Esophagus muscularis mucosa (tissue), 4 donors: ENCODE data around the gene SYN1.

Source experiments
- EP300 ChIP-seq: sonication (generic); formaldehyde crosslinking; IDR thresholded peaks from one replicate; pipeline ENCODE4 v1.6.1; 2017; ENCODE audit warnings: antibody characterized with exemption
- POLR2AphosphoS5 ChIP-seq, 2 donors: sonication (generic); formaldehyde crosslinking; IDR thresholded peaks; one replicate each; pipeline ENCODE4 v1.6.1; 2017; ENCODE audit warnings: antibody characterized with exemption in 2 of 2
- TF ChIP-seq, protein P1 (sequence below), 3 experiments: fragments of 200-600 bp in 2 of 3; fragments of 450-650 bp in 1 of 3; sonication (generic) in 2 of 3; IDR thresholded peaks; one replicate each; pipeline ENCODE4 v1.5.1; 2017 to 2019; ENCODE audit warnings: antibody characterized with exemption in 3 of 3, mild to moderate bottlenecking in 2 of 3, moderate library complexity in 1 of 3

DNA sequence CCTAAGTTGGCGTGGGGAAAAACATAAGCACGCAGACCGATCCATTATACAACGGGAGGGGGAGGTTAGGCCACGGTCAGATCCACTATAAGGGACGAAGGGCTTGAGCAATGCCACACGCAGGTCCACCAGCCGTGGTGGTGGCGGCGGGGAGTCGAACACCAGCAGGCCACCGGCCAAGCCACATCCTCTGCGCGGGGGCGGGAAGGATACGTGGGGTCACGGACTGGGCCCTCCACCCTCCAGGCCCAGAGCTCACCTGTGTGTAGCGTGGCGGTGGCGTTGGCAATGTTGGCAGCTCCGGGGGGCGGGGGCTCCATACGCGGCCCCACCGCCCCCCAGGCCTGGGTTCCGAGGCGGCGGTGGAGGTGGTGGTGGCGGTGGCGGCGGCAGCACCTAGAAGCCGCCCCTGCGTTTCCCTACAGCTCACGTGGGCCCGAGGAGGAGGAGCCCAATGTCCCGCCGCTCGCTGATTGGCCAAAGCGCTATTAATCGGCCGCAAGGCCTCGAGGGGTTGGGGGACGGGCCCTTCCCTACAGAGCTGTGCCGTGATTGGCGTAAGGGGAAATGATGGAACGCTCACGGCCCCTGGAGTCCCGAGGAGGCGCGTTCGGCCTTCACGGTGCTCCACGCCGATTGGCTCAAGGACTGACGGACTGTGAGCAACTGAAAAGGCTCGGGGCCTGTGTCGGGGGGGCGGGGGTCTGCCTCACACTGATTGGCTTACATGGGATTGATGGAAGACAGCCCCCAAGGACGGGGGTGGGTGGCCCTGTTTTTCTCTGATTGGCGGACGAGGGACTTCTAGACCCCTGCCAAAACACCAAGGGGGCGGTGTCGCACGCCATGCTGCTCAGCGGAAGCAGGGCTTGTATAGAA is 30.7 kb upstream of the SYN1 start, which contains the start of gene ELK1:
- TF ChIP-seq, protein P1, sequence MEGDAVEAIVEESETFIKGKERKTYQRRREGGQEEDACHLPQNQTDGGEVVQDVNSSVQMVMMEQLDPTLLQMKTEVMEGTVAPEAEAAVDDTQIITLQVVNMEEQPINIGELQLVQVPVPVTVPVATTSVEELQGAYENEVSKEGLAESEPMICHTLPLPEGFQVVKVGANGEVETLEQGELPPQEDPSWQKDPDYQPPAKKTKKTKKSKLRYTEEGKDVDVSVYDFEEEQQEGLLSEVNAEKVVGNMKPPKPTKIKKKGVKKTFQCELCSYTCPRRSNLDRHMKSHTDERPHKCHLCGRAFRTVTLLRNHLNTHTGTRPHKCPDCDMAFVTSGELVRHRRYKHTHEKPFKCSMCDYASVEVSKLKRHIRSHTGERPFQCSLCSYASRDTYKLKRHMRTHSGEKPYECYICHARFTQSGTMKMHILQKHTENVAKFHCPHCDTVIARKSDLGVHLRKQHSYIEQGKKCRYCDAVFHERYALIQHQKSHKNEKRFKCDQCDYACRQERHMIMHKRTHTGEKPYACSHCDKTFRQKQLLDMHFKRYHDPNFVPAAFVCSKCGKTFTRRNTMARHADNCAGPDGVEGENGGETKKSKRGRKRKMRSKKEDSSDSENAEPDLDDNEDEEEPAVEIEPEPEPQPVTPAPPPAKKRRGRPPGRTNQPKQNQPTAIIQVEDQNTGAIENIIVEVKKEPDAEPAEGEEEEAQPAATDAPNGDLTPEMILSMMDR (IDR thresholded peaks at IDR 0.05) = no peak
- peak; percentile 55 to 81 for TF ChIP-seq POLR2AphosphoS5 (IDR thresholded peaks at IDR 0.05)
- TF ChIP-seq EP300 = no peak
